ENCODE data around the gene DEXI. TPM values are rescaled to one million over a fixed set of nuclear protein-coding genes. Genes with fewer than 3 reads are reported as not detected.

DEXI gene
- total and polyA plus RNA-seq, 2 of the 4 experiments (the other 2 are of a cell fraction): 43.7 to 63.6 TPM

- H4K20me1 ChIP-seq (ENCODE audit: insufficient read depth, low read length): peaks cover 60% of the 10 kb centered on the region
- H4K8ac ChIP-seq (ENCODE audit: low read depth in 2 of 2, low read length in 2 of 2): no peak overlapping the region
- H2BK15ac ChIP-seq (ENCODE audit: low read depth, low read length): no peak overlapping the region
- no peaks in the 10 kb centered on the region for H3K27me3 ChIP-seq (ENCODE audit: control insufficient read depth, insufficient read depth, low read length)
- no peak overlapping the region for H3K23ac ChIP-seq (ENCODE audit: low read depth, low read length)
- H2AK9ac ChIP-seq (replicated peaks; ENCODE audit: low read depth, low read length, poor library complexity): no peak overlapping the region
- H3K9me3 ChIP-seq (ENCODE audit: control insufficient read depth, insufficient read depth, low read length): no peaks in the 10 kb centered on the region
- intact Hi-C loops (cut with micrococcal nuclease) (no loop called here), dilution Hi-C loops (cut with HindIII; ENCODE audit: low sequenced_read_pairs, unreplicated experiment) (no loop called here), in situ Hi-C loops (cut with MboI; ENCODE audit: low sequenced_read_pairs) (loop anchor here (25.0 kb wide), 2 partner anchors 586 to 861 kb away; a partner anchor contains a TSS)
- ATAC-seq (ENCODE audit: low read depth) (peak; percentile 10; the same call in 1 of the 2 replicates), DNase-seq (peak; percentile 59)
- H3K56ac ChIP-seq (ENCODE audit: extremely low read depth, insufficient read depth, low read length): no peak overlapping the region
- peak overlapping the region; percentile 49; the same call in 1 of the 2 replicates for H3K14ac ChIP-seq (replicated peaks; ENCODE audit: low read depth, low read length)
- CTCF ChIA-PET: interaction anchor here (0.5 to 1.4 kb wide), 3 partner anchors 13 to 387 kb away, joined by 3 to 4 read pairs (median 3); no protein-coding TSS in a partner anchor
- no peak overlapping the region for H3K4ac ChIP-seq (ENCODE audit: low read depth, low read length)
- H3K27ac ChIP-seq (ENCODE audit: insufficient read depth, low read length): no peak overlapping the region
- WGBS, 2 experiments (ENCODE audit: extremely low coverage in 2 of 2, insufficient read length in 1 of 2): 33% methylated on average over 3 of the region's 4 CpGs; no CpG with 5 or more reads in 1 of the 2 experiments
- BruUV-seq (replicated peaks): no TSS peak
- no peak overlapping the region for H2AFZ ChIP-seq (replicated peaks; ENCODE audit: low read length, poor library complexity)
- no peak overlapping the region for H3K18ac ChIP-seq (ENCODE audit: low read depth, low read length)
- no peaks in the 10 kb centered on the region for H3K36me3 ChIP-seq (ENCODE audit: control insufficient read depth, insufficient read depth, low read length)
- peaks cover 20% of the 10 kb centered on the region for H3K4me1 ChIP-seq (ENCODE audit: control insufficient read depth, insufficient read depth, low read length)
- POLR2A ChIA-PET (ENCODE audit: unreplicated experiment): interaction anchor here (0.6 kb wide), 1 partner anchor 17 kb away, joined by 4 read pairs; no protein-coding TSS in a partner anchor
- no peak overlapping the region for H3K4me3 ChIP-seq (ENCODE audit: insufficient read depth, low read depth, low read length)
- H2BK120ac ChIP-seq (ENCODE audit: low read depth, low read length): no peak overlapping the region
- TF ChIP-seq CEBPB (IDR thresholded peaks at IDR 0.05; ENCODE audit: low read depth, low read length): no peak
- TF ChIP-seq USF2 (IDR thresholded peaks at IDR 0.05; ENCODE audit: low read depth, low read length): no peak
- TF ChIP-seq FOS (IDR thresholded peaks at IDR 0.05; ENCODE audit: low read depth, low read length): no peak
- no peak for TF ChIP-seq POLR2A (IDR thresholded peaks at IDR 0.05; ENCODE audit: low read depth, low read length)
- TF ChIP-seq ELK1 (IDR thresholded peaks at IDR 0.05; ENCODE audit: borderline replicate concordance, low read depth, low read length): no peak
- no peak for TF ChIP-seq RAD21 (IDR thresholded peaks at IDR 0.05; ENCODE audit: low read length)
- TF ChIP-seq SMC3 (IDR thresholded peaks at IDR 0.05; ENCODE audit: low read depth, low read length): no peak
- TF ChIP-seq RCOR1 (IDR thresholded peaks at IDR 0.05; ENCODE audit: insufficient replicate concordance, low read length): no peak
- TF ChIP-seq RFX5 (IDR thresholded peaks at IDR 0.05; ENCODE audit: low read depth, low read length): no peak
- TF ChIP-seq BHLHE40 (IDR thresholded peaks at IDR 0.05; ENCODE audit: low read depth, low read length): no peak
- no peak for TF ChIP-seq MXI1 (IDR thresholded peaks at IDR 0.05; ENCODE audit: borderline replicate concordance, low read depth, low read length)
- TF ChIP-seq CTCF (conservative IDR thresholded peaks at IDR 0.05; ENCODE audit: low read depth, low read length): no peak
- no peak for TF ChIP-seq MAZ (IDR thresholded peaks at IDR 0.05; ENCODE audit: borderline replicate concordance, low read depth, low read length)
- no peak for TF ChIP-seq MAFK (IDR thresholded peaks at IDR 0.05; ENCODE audit: low read depth, low read length)
- H4K91ac ChIP-seq (ENCODE audit: insufficient read depth, low read depth, low read length): no peak overlapping the region
- peak overlapping the region; percentile 28; the same call in 1 of the 2 replicates for H3K4me2 ChIP-seq (ENCODE audit: low read depth, low read length)
- no peak overlapping the region for H2BK20ac ChIP-seq (ENCODE audit: low read depth, low read length)
- no peak overlapping the region for H3K9ac ChIP-seq (ENCODE audit: low read depth, low read length)
- H2AK5ac ChIP-seq (ENCODE audit: low read depth, low read length): no peak overlapping the region
- H3K79me1 ChIP-seq (ENCODE audit: low read depth in 1 of 2, low read length in 2 of 2): peaks cover 45 to 85% of the 10 kb centered on the region in 2 experiments
- peaks cover 32% of the 10 kb centered on the region for H3K9me1 ChIP-seq (ENCODE audit: insufficient read depth, low read length)
- H2BK5ac ChIP-seq (ENCODE audit: low read depth, low read length, poor library complexity, severe bottlenecking): no peak overlapping the region
- H4K5ac ChIP-seq (ENCODE audit: low read depth, low read length): no peak overlapping the region
Measured at GRCh38 chr16:10951026-10951425, 8.8 kb upstream of the DEXI start.
